H1 (cell line): ENCODE measurements around the gene MLPH.

ENCODE experiments used
- EP300 ChIP-seq, 2 experiments: IDR thresholded peaks; 1 replicate in 1 of 2; 2 replicates in 1 of 2; pipeline ENCODE4 v1.6.1; 2011 to 2012; ENCODE audit warnings: low read depth in 2 of 2, low read length in 2 of 2, mild to moderate bottlenecking in 2 of 2, borderline replicate concordance in 1 of 2, inconsistent platforms in 1 of 2, moderate library complexity in 1 of 2
- EZH2 ChIP-seq: fragments of 200-600 bp; sonication (generic); IDR thresholded peaks from 2 replicates; pipeline ENCODE4 v1.7.1; 2012; ENCODE audit warnings: low read depth, mild to moderate bottlenecking, moderate library complexity, low read length, inconsistent platforms; ENCODE audit not compliant: severe bottlenecking
- NRF1 ChIP-seq: IDR thresholded peaks from 2 replicates; pipeline ENCODE4 v1.6.1; 2011; ENCODE audit warnings: mild to moderate bottlenecking, low read depth, low read length, improper control_type of control experiment
- POLR2A ChIP-seq, 2 experiments: IDR thresholded peaks; 1 replicate in 1 of 2; 2 replicates in 1 of 2; pipeline ENCODE4 v1.6.1; 2011; ENCODE audit warnings: low read depth in 2 of 2, low read length in 2 of 2, mild to moderate bottlenecking in 2 of 2; ENCODE audit errors: control extremely low read depth in 1 of 2
- TAF1 ChIP-seq: IDR thresholded peaks from 2 replicates; pipeline ENCODE4 v1.6.1; 2011; ENCODE audit warnings: mild to moderate bottlenecking, low read depth, low read length
- YY1 ChIP-seq: IDR thresholded peaks from 2 replicates; pipeline ENCODE4 v1.6.1; 2011; ENCODE audit warnings: low read depth, mild to moderate bottlenecking, low read length
- TF ChIP-seq, protein P1 (sequence below), 3 experiments: IDR thresholded peaks; 1 replicate in 2 of 3; 2 replicates in 1 of 3; pipeline versions ENCODE4 v1.5.1 to v1.6.1; 2011; ENCODE audit warnings: low read length in 3 of 3, mild to moderate bottlenecking in 3 of 3, inconsistent platforms in 2 of 3, low read depth in 1 of 3, moderate library complexity in 1 of 3; ENCODE audit not compliant: insufficient read depth in 1 of 3; ENCODE audit errors: control extremely low read depth in 1 of 3

DNA sequence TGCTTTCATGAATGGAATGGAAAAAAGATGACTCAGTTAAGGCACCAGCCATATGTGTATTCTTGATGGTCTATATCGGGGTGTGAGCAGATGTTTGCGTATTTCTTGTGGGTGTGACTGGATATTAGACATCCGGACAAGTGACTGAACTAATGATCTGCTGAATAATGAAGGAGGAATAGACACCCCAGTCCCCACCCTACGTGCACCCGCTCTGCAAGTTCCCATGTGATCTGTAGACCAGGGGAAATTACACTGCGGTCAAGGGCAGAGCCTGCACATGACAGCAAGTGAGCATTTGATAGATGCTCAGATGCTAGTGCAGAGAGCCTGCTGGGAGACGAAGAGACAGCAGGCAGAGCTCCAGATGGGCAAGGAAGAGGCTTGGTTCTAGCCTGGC lies 66.9 kb downstream of the MLPH start:
- TF ChIP-seq TAF1 (no peak), EZH2 (no peak), NRF1 (no peak), POLR2A (IDR thresholded peaks at IDR 0.05; ENCODE audit: control extremely low read depth in 1 of 2, low read depth in 2 of 2, low read length in 2 of 2) (no peak), EP300 (IDR thresholded peaks at IDR 0.05; ENCODE audit: borderline replicate concordance in 1 of 2, low read depth in 2 of 2, low read length in 2 of 2) (no peak), YY1 (no peak)
- TF ChIP-seq, protein P1, sequence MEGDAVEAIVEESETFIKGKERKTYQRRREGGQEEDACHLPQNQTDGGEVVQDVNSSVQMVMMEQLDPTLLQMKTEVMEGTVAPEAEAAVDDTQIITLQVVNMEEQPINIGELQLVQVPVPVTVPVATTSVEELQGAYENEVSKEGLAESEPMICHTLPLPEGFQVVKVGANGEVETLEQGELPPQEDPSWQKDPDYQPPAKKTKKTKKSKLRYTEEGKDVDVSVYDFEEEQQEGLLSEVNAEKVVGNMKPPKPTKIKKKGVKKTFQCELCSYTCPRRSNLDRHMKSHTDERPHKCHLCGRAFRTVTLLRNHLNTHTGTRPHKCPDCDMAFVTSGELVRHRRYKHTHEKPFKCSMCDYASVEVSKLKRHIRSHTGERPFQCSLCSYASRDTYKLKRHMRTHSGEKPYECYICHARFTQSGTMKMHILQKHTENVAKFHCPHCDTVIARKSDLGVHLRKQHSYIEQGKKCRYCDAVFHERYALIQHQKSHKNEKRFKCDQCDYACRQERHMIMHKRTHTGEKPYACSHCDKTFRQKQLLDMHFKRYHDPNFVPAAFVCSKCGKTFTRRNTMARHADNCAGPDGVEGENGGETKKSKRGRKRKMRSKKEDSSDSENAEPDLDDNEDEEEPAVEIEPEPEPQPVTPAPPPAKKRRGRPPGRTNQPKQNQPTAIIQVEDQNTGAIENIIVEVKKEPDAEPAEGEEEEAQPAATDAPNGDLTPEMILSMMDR (IDR thresholded peaks at IDR 0.05; ENCODE audit: control extremely low read depth in 1 of 3, insufficient read depth in 1 of 3, low read depth in 1 of 3, low read length in 3 of 3) = no peak
